GM12875 (cell line): Measurements from ENCODE around the gene ATP8B4.

Source experiments
- H3K4me3 ChIP-seq: one replicate; pipeline ENCODE4 v1.5.1; 2011; ENCODE audit warnings: low read depth, low read length, control low read depth
- CTCF ChIP-seq: IDR thresholded peaks from 2 replicates; pipeline ENCODE4 v1.5.1; 2011; ENCODE audit warnings: low read depth, mild to moderate bottlenecking, control low read depth, inconsistent platforms, low read length, moderate library complexity, borderline replicate concordance; ENCODE audit not compliant: insufficient read depth

The ATP8B4 gene

GRCh38 chr15:49875392-49875791 is 243.6 kb downstream of the ATP8B4 start:
- TF ChIP-seq CTCF = peak; percentile 40
- H3K4me3 ChIP-seq = no peak overlapping the region

- no peak overlapping the region for H3K4me3 ChIP-seq
- no peak for TF ChIP-seq CTCF
Observed at GRCh38 chr15:49870472-49870871, 248.6 kb downstream of the ATP8B4 start.

- no peak overlapping the region for H3K4me3 ChIP-seq
- TF ChIP-seq CTCF = no peak
Observed at GRCh38 chr15:49868348-49868747, 250.7 kb downstream of the ATP8B4 start.

GRCh38 chr15:49865925-49866757 is 252.9 kb downstream of the ATP8B4 start:
- no peak for TF ChIP-seq CTCF
- H3K4me3 ChIP-seq = no peak overlapping the region

- no peak for TF ChIP-seq CTCF
- no peak overlapping the region for H3K4me3 ChIP-seq
Observed at GRCh38 chr15:49864251-49864650, 254.8 kb downstream of the ATP8B4 start.

GRCh38 chr15:49863431-49864224 is 255.4 kb downstream of the ATP8B4 start:
- TF ChIP-seq CTCF = no peak
- no peak overlapping the region for H3K4me3 ChIP-seq

- TF ChIP-seq CTCF = no peak
Observed at GRCh38 chr15:49860101-49860500, 258.9 kb downstream of the ATP8B4 start.

More at GRCh38 chr15:49860101-49860500, 258.9 kb downstream of the ATP8B4 start:
- no peak overlapping the region for H3K4me3 ChIP-seq
